Nephron progenitor cell (in vitro differentiated cells): ENCODE measurements around the gene SMS.
"Not testable (repeated sequence)": the region's sequence is repeated elsewhere in the genome, so short reads cannot be mapped to it uniquely, and the experiment has no call there.

Experiments
- DNase-seq: peaks from one replicate; pipeline ENCODE4 v3.0.0; 2021
- H3K27ac Mint-ChIP-seq: 2 replicates; pipeline ENCODE4 v1.8.0; 2021; ENCODE audit warnings: mild to moderate bottlenecking, moderate library complexity, mixed read lengths
- H3K27me3 Mint-ChIP-seq: 2 replicates; pipeline ENCODE4 v1.8.0; 2021; ENCODE audit warnings: mild to moderate bottlenecking, low read depth, mixed read lengths; ENCODE audit not compliant: poor library complexity
- H3K36me3 Mint-ChIP-seq: 2 replicates; pipeline ENCODE4 v1.8.0; 2021; ENCODE audit warnings: low read depth, mixed read lengths
- H3K4me1 Mint-ChIP-seq: 2 replicates; pipeline ENCODE4 v1.8.0; 2021; ENCODE audit warnings: mixed read lengths
- H3K4me3 Mint-ChIP-seq: 2 replicates; pipeline ENCODE4 v1.8.0; 2021; ENCODE audit warnings: mild to moderate bottlenecking, moderate library complexity, mixed read lengths
- H3K9me3 Mint-ChIP-seq: 2 replicates; pipeline ENCODE4 v1.8.0; 2021; ENCODE audit warnings: mild to moderate bottlenecking, moderate library complexity, mixed read lengths
- TF ChIP-seq, protein P1 (sequence below): fragments of 200-600 bp; sonication (generic); IDR thresholded peaks from 2 replicates; pipeline ENCODE4 v1.5.0; 2021; ENCODE audit warnings: antibody characterized with exemption

The SMS gene

DNA sequence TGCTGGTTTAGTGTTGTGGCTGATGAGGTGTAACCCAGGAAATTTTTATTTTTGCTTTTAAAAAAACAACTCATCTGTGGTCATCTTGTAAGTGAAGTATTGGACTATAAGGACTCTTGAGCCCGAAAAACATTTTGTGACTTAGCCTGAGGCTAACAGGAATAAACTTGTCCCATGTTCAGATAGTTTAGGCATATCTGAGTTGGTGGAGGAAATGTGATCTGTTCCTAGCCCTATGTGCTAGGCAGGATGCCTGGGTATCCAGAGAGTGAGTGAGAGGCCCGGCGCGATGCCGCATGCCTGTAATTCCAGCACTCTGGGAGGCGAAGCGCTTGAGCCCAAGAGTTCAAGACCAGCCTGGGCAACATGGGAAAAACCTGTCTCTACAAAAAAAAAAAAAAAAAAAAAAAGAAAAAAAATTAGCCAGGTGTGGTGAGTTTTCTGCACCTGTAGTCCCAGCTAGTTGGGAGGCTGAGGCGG is 3.7 kb downstream of the SMS start:
- no peak for DNase-seq
- Mint-ChIP-seq H3K4me1 (peaks cover 78% of the 10 kb centered on the region), H3K4me3 (peak overlapping the region; percentile 66), H3K27me3 (peaks cover 15% of the 10 kb centered on the region), H3K36me3 (peaks cover 47% of the 10 kb centered on the region), H3K9me3 (peaks cover 3% of the 10 kb centered on the region), H3K27ac (no peak overlapping the region)
- TF ChIP-seq, protein P1, sequence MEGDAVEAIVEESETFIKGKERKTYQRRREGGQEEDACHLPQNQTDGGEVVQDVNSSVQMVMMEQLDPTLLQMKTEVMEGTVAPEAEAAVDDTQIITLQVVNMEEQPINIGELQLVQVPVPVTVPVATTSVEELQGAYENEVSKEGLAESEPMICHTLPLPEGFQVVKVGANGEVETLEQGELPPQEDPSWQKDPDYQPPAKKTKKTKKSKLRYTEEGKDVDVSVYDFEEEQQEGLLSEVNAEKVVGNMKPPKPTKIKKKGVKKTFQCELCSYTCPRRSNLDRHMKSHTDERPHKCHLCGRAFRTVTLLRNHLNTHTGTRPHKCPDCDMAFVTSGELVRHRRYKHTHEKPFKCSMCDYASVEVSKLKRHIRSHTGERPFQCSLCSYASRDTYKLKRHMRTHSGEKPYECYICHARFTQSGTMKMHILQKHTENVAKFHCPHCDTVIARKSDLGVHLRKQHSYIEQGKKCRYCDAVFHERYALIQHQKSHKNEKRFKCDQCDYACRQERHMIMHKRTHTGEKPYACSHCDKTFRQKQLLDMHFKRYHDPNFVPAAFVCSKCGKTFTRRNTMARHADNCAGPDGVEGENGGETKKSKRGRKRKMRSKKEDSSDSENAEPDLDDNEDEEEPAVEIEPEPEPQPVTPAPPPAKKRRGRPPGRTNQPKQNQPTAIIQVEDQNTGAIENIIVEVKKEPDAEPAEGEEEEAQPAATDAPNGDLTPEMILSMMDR: no peak

DNA sequence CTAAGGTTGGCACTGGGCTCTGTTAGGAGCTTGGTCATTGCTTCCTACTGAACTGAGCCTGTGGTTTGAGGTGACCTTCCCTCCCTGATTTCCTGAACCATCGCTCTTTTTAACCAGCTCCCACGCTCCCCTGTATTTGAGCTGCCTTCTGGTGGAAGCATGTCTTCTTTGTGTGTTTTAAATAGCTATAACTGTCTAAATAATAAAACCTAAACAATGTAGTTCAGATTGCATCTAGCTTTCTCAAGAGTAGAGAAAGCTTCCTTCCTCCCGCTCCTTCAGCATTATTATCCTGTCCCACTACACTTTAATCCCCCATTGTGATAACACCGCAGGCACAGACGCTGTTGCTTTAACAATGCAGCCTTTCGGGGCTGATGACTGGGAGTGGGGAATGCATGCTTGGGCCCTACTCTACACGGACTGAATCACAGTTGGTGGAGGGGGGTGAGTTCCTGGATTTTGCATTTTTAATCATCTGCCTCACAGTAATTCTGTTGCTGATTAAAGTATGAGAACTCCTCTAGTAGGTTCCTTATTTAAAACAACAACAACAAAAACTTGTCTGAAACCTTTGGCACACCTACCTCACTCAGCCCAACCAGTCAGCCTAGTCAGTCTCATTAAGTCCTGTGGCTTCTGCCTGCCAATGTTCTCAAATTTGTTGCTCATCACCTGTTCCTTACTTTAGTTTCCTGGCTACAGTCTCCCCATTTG is 6.6 kb downstream of the SMS start:
- Mint-ChIP-seq H3K4me3 (peak overlapping the region; percentile 62), H3K27me3 (peaks cover under 1% of the 10 kb centered on the region), H3K36me3 (peaks cover 70% of the 10 kb centered on the region), H3K27ac (peak overlapping the region; percentile 88), H3K4me1 (peaks cover 76% of the 10 kb centered on the region), H3K9me3 (peaks cover 14% of the 10 kb centered on the region)
- no peak for DNase-seq
- TF ChIP-seq, protein P1: no peak

DNA sequence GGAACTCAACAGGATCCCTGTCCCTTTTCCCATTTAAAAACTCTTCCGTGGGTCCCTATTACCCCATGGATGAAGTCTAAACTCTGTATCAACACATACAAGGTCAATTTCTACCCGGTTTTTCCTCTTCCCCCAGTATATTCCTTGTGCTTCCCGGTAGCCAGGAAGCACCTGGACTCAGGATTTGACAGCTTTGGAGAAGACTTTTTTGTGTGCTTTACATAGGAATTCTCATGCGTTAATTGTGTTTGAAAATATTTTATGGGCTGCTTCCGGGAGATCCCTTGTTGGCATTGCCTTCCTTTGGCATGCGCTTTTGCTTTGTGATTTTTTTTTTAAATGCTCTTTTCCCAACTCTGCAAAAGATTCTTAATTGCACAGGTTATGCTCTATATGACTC is 7.2 kb downstream of the SMS start:
- Mint-ChIP-seq H3K9me3 (peaks cover 11% of the 10 kb centered on the region), H3K36me3 (peaks cover 64% of the 10 kb centered on the region), H3K4me3 (peak overlapping the region; percentile 62), H3K4me1 (peaks cover 76% of the 10 kb centered on the region), H3K27ac (peak overlapping the region; percentile 85), H3K27me3 (no peaks in the 10 kb centered on the region)
- TF ChIP-seq, protein P1: no peak
- DNase-seq: no peak

DNA sequence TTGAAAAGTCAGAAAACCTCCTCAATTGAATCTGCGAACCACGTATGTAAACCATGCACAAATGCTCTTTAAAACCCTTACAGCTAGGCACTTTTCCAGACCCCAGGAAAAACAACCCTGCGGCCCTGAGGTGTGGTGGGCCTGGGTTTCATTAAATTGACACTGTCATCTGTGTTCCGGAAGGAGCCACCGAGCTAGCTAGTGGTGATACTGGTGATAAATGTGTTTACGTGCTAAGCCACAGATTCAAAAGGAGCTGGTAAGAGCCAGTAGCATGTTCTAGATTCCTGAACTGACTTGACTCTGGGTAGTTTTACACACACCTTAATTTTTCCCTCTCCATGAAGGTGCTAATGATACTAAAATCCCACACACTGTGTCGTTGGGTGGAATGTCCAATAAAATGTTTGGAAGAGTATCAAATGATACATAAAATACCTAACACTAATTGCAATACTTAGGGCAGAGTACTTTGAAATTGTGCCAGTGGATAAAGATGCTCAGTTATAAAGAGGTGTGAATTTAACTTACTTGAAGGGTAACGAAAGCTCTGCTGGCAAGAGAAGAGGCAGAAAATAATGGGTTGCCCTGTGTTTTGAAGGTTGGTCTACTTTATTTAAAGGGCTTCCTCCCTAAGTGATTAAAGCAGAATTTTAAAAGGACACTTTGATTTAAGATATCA is 8.5 kb downstream of the SMS start:
- TF ChIP-seq, protein P1: no peak
- Mint-ChIP-seq H3K9me3 (peaks cover 11% of the 10 kb centered on the region), H3K4me3 (no peak overlapping the region), H3K36me3 (peaks cover 52% of the 10 kb centered on the region), H3K27me3 (no peaks in the 10 kb centered on the region), H3K4me1 (peaks cover 76% of the 10 kb centered on the region), H3K27ac (peak overlapping the region; percentile 87)
- no peak for DNase-seq

DNA sequence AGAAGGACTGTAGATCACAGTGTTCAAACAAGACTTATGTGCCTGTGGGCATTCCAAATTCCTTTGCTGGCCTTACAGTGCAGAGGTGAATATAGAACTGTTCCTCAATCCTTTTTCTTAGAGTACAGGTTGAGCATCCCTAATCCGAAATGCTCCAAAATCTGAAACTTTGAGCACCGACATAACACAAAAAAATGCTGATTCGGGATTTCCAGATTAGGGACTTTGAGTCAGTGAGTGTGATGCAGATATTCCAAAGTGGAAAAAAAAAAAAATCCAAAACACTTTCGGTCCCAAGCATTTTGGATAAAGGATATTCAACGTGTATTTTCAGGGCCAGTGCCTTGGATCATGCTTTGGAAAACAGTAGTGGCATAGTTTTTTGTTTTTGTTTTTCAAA is 9.2 kb downstream of the SMS start:
- Mint-ChIP-seq H3K27me3 (no peaks in the 10 kb centered on the region), H3K4me1 (peaks cover 80% of the 10 kb centered on the region), H3K36me3 (peaks cover 50% of the 10 kb centered on the region), H3K27ac (no peak overlapping the region), H3K9me3 (peaks cover 11% of the 10 kb centered on the region), H3K4me3 (no peak overlapping the region)
- DNase-seq: no peak
- TF ChIP-seq, protein P1: no peak

DNA sequence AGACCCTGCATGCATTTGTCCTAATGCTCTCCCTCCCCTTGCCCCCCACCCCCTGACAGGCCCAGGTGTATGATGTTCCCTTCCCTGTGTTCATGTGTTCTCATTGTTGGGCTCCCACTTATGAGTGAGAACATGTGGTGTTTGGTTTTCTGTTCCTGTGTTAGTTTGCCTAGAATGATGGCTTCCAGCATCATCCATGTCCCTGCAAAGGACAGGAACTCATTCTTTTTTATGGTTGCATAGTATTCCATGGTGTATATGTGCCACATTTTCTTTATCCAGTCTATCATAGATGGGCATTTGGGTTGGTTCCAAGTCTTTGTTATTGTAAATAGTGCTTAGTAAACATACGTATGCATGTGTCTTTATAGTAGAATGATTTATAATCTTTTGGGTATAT is 10.0 kb downstream of the SMS start:
- Mint-ChIP-seq H3K36me3 (peaks cover 51% of the 10 kb centered on the region), H3K4me1 (peaks cover 83% of the 10 kb centered on the region), H3K9me3 (peaks cover 13% of the 10 kb centered on the region)
- H3K27me3 Mint-ChIP-seq, DNase-seq, H3K27ac Mint-ChIP-seq, H3K4me3 Mint-ChIP-seq: not testable (repeated sequence)
